Daoy (cell line): ENCODE data around the gene HS3ST5. TPM values are rescaled to one million over a fixed set of nuclear protein-coding genes. Genes with fewer than 3 reads are reported as not detected.
"Not testable (repeated sequence)": the region's sequence is repeated elsewhere in the genome, so short reads cannot be mapped to it uniquely, and the experiment has no call there.

Experiments used
- DNase-seq: peaks from one replicate; pipeline ENCODE4 v3.0.0-alpha.2; 2015; ENCODE audit warnings: low read depth
- total RNA-seq: library from RNA; depleted of rRNA; stranded (reverse); fragments of >200 nt; shearing (Covaris generic); gene quantifications from 2 replicates; pipeline ENCODE4 v1.2.3, GENCODE V29; 2014

HS3ST5 gene
- total RNA-seq, 1 experiment from 2014 or later, result not detected

DNA sequence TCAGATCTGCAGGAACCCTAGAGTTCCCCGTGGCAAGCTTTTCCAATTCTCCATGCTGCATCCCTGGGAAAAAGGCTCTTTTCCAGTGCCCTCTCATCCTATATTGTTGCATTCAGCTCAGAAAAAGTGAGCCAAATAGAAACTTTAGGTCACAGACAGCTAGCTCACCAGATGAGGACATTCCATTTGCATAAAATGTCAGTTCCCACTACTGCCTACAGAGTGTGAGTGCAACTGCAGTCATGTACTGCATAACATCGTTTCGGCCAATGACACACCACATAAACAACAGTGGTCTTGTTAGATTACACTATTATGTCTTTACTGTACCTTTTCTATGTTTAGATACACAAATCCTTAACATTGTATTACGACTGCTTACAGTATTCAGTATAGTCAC, 8.6 kb downstream of the HS3ST5 start:
- no peak for DNase-seq

GRCh38 chr6:114327074-114327473, 15.7 kb downstream of the HS3ST5 start:
- DNase-seq, result no peak

DNA sequence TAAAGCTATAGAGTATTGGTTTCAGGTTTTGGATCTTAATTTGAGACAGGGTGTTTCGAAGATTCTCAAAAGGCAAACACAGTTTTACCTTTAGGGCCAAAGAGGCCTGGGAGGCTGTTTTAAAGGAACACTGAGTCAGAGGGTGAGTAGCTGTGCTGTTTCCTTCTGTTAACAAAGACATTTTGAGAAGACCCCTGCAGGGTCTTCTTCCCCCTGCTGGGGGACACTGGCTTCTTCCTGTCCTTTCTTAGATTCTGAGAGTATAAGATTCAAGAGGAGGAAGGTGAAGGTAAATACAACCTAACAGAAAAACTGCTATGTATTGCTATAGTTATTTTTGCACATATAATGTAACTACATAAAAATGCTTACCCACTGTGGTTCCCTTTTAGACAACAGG, 19.0 kb downstream of the HS3ST5 start:
- no peak for DNase-seq

DNA sequence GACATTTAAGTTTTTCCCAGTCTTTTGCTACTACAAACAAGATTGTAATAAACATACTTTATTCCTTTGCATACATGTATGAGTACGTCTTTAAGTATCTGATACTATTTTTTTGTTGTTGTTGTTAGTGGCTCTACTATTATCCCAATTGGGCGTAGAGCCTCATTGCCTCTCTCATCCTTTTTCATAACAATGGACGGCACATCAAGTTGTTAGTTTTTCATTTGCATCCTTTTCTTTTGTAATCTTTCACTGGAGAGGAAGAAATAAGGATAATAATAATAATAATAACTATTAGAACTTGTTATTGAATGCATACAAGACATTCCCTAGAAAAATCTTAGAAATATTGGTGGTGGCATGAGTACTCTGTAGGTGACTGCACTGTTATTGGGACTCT, 23.1 kb downstream of the HS3ST5 start:
- DNase-seq, result no peak

DNA sequence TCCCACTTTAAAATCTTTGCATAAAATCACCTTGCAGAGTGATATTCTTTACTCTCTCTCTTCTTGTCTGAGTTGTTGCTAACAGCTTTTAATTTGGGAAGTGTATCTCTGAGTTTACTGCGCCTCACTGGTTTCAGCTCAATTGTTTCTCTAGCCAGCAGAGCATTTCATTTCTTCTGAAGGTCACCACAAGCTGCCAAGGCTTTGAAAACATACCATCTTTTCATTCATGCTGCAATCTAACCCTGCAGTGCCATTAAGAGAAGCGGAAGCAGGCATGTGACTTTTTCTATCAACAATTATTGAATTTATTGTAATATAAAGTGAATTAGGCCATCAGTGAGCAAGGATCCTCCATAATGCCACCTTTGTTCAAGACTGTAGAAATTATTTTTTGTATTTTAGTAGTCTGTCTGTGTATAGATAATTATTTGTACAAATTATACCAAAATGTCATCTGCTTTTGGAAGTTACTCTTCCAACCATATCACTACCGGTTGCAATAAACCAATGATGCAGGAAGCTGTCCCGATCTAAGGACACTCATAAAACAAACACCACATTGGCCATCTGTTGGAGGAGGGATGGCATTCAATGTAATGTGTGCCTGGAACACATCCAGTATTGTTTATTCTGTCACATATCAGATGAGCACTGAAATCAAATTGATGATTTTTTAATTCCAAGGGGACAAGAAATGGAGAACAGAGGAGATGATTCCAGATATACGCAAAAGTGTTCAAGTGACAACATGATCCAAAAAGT, 26.8 kb downstream of the HS3ST5 start:
- DNase-seq, result no peak

- not testable (repeated sequence) for DNase-seq
These were observed 29.0 kb downstream of the HS3ST5 start for GRCh38 chr6:114313816-114314215.

DNA sequence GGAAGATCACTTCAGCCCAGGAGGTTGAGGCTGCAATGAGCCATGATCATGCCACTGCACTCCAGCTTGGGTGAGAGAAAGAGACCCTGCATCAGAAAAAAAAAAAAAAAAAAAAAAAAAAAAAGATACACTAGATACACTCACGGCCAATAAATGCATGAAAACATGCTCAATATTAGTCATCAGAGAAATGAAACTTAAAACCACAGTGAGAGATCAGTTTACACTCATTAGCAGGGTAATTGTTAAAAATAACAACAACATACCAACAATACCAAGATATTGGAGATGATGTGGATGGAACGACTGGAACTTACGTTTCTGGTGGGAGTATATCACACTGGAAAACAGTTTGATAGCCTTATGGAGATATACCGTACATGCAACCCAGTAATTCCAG, 29.9 kb downstream of the HS3ST5 start:
- DNase-seq, result no peak

DNA sequence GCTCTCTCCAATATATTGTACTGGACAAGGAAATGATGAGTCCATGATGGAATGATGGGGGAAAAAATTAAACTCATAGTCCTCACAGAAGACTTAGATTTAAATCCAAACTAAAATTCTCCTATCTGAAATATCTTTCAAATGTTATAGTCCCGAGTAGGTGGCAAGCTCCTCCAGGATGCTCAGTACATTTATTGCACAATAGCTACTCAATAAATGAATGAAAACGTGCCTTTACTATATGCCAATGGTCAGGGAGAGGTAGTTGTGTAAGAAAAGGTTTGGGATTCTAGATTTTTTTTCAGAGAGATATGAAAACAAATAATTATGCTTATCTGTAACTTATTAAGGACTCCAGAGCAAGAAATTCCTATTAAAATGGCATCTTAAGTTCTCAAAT, 32.8 kb downstream of the HS3ST5 start:
- no peak for DNase-seq

DNA sequence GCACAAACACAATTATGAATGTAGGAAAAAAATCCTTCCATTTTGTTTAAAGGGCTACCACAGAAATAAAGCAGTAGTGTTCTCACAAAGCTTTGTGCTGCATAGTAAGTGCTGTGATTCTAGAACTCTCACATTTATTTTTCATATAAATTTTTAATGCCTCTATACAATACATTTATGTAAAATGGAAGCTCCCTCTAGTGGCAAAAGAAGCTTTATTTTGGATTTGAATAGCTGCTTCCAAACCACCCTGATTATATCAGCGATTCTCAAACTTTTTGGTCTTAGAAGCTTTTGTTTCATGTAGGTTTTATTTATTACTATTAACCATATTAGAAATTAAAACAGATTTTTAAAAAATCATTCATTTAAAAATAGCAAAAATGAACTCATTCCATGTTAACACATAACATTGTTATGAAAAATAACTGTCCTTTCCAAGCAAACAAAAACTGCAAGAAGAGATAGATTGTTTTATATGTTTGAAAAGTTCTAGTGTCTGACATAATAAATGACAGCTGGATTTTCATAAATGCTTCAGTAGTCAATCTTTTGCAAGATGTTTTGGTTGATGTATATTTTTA, 38.4 kb downstream of the HS3ST5 start:
- no peak for DNase-seq

GRCh38 chr6:114301596-114302219, 41.1 kb downstream of the HS3ST5 start:
- DNase-seq, result no peak

- DNase-seq, result no peak
These were observed 45.7 kb downstream of the HS3ST5 start for GRCh38 chr6:114297135-114297534.

GRCh38 chr6:114292431-114292830, 50.4 kb downstream of the HS3ST5 start:
- no peak for DNase-seq

- DNase-seq, result no peak
These were observed 51.4 kb downstream of the HS3ST5 start for GRCh38 chr6:114291428-114291827.

DNA sequence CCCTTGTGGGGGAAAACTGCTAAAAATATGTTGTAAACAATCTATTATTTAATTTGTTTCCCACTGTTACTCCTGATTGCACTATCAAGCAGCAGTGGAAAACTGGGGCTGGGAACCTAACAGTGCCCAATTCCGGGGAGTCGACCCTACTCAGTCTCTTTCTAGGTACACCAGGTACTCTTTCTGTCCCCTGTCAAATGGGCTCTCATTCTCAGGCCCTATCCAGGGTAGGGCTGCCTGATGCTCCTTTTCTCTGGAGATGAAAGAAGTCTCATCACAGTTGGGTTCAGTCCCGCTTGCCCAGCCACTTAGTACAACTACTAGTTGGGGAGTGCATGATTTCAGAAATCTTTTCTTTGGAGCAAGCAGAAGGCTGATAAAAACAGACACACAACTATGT, 52.0 kb downstream of the HS3ST5 start:
- no peak for DNase-seq

DNA sequence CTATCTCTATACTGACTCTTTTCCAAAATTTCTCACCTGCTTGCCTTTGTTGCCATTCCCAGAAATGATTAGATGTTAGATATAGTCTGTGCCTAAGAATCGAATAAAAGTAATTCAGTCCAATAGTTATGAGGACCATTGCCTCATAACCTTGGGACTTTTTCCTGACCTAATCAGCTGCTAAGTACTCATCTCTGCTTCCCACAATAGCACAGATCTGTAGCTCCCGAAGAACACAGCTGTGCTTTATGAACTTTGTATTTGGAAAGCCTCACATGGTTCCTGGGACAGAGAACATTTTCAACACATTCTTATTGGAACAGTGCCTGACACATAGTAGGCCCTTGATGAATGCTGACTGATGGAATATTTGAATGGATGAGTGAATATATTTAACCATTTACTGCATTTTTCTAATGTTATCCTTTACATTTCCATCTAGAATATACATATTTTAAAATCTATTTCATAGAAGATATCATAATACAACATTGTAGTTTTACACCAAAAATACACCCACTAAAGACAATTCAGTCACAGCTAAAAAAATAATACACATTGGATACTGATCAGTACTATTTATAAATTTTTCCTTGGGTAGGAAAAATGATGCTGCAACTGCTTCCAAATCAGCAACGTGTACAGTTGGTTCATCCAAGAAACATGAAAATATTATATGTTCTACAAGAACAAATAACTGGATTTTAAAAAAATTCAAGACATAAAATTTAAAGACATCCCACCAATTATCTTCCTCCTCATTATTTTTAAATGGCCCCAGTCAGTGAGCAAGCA, 53.9 kb downstream of the HS3ST5 start:
- no peak for DNase-seq

DNA sequence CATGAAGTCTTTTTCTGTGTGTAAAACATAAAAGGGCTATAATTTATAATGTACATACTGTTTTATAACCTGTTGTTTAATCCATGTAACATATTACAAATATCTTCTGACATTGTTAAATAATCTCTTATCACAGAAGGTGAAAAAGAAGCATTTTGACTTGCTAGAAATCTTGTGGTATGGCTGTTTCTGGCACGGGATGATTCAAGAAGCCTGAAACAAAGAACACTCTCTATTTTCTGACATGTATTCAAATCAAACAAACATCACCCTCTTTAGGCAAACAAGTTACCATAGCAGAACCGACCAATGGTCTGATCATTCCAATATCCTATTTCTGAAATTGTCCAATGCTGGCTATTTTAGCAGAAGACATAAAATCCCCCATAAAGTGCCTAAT, 55.4 kb downstream of the HS3ST5 start:
- DNase-seq, result no peak

- DNase-seq, result no peak
These were observed 56.6 kb downstream of the HS3ST5 start for GRCh38 chr6:114286211-114286610.

GRCh38 chr6:114284281-114284680, 58.5 kb downstream of the HS3ST5 start:
- peak; percentile 33 for DNase-seq

DNA sequence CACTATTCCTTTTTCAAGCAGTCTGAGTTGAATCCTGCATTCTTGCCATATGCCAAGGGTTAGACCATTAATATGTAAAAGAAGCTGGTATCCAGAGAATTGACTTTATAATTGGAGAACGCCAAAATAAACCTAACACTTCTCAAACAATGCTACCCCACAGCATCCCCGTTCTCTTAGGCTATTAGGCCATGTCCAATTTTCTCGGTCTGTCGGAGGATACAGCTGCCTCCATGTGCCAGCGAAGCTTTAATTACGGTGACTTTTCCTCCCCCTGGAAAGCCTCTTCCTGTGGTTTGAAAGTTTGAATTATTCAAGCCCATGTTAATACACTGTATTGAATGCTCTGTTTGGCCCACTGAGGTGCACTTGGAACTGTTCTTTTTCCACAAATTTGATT, 60.5 kb downstream of the HS3ST5 start:
- DNase-seq, result no peak

DNA sequence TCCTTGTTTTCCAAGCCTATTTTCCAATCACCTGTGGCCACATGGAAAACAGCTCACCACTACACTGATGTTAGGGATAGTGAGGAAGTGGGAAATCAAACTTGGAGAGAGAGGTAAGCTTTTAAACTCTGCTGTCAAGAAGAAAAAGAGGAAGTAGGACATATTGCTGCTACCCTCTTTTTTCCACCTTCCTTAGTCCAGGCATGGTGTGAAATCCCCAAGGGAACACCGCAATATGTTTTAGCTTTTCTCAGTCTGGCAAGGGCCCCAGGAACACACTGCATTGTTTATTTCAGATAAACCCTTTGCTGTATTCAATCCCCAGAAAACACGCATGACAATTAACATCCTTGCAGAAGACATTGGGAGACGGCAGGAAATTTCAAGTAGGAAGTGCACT, 61.3 kb downstream of the HS3ST5 start:
- DNase-seq, result no peak

DNA sequence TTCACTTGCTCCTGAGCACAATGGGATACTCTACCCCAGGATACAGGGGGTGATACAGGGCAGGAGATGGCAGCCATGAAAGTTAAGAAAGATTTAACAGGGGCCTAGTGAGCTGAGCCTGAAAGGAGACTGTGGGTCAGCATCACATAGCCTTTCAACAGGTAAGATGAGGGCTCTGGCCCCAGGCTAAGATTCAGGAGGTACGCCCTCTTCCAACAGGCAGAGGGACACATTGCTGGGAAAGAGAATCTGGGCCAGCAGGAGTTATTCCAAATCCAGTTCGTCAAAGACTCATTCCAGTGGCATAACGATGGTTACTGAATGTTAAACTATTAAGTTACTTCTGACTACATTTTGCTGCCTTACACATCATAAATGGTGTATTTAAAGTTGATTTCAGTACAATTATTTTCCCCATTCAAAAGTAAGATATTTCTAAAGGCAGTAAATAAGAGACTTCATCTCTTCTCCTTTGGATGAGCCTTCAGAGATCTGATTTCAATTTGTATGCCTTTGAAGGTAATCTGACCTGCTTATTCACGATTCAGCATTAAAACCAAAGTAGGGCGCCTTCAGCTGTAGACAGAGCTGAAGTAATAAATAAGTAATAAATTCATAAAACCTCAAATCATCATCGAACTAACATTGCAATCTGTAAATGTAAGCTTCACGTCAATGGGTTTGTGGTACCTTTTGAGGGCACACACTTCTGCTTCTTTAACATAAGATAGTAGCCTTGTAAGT, 62.4 kb downstream of the HS3ST5 start:
- no peak for DNase-seq

DNA sequence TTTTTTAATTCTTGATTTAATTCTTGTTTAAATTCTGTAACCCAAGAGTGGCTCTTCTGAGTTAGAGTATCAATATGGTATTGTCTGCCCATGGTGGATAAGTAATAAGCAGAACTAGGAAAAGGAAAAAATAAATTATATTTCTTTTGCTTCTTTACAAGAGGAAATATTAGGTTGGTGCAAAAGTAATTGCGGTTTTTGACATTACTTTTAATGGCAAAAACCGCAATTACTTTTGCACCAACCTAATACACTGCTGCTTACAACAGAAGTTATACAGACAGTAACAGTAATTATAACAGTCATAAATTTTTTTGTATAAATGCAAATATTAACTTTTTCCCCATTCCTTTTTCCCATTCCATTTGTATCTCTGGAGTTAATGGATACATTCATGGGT, 65.6 kb downstream of the HS3ST5 start:
- no peak for DNase-seq
